Measurements from ENCODE around the gene DLG4.

DLG4 gene

GRCh38 chr17:7233701-7234082 lies 14.1 kb upstream of the DLG4 start:
- DNase-seq (ENCODE audit: low read depth in 2 of 3, low spot score in 2 of 3), result no peak

DNA sequence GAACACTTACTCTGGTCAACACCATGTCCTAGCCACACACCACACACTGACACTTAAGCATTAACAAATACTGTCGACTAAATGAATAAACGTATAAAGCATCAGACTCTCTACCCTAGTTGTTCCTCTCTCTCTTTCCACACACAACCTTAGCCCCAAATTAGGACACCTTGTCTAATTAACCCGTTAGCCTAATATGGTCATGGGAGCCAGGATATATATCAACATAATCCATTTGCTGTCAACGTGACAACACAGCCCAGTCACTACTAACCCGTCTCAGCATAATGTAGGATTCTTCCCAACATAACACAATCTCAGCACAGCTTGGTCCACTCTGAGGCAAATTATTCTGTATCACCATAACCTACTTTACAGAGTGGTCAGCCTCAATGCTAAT lies 12.5 kb upstream of the DLG4 start:
- DNase-seq (ENCODE audit: low read depth in 2 of 3, low spot score in 2 of 3), result no peak

GRCh38 chr17:7229504-7229903 lies 9.9 kb upstream of the DLG4 start:
- no peak for DNase-seq (ENCODE audit: low read depth in 2 of 3, low spot score in 2 of 3)

- no peak for DNase-seq (ENCODE audit: low read depth in 2 of 3, low spot score in 2 of 3)
Measured at GRCh38 chr17:7228920-7229319, 9.3 kb upstream of the DLG4 start.

DNA sequence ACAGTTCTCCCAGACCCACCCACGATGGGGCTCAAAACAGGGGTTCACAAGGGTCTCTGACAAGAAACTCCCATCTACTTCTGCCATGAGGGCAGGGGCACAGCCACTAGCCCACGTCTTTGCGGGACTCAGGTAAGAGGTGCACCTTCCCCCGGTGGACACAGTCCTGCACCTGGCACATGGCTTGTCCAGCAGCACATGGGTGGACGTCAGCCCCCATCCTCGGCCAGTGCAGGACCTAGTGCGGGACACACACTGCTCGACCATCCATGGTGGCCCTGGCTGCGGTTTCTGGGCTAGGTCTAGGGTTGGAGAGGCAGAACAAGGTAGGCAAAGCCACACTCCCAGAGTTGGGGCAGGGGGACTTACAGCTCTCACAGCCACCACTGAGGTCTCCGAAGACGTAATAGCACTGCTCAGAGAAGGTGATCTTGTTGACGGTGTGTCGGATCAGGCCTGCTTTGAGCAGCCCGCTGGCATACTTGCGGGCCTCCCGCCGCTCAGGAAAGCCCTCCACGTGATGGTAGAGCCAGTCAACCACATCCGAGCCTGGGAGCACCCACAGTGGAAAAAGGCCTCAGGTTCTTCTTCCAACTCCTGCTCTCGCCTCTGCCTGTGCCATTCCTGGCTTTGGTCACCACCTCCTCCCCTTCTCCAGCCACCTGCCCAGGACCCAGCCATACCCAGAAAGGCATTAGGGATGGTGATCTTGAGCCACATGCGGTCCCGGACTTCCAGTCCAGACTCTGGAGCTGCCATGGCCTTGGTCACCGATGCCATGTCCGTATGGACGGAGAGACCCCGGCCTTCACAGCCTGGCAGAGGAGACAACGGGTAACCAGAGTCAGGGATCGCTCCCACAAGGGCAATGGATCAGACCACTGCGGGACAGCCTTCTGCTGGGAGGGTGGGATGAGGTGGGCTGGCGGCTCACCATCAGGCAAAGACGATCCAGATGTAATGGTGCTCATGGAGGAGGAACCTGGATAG lies 7.4 kb upstream of the DLG4 start:
- no peak for DNase-seq (ENCODE audit: low read depth in 2 of 3, low spot score in 2 of 3)

DNA sequence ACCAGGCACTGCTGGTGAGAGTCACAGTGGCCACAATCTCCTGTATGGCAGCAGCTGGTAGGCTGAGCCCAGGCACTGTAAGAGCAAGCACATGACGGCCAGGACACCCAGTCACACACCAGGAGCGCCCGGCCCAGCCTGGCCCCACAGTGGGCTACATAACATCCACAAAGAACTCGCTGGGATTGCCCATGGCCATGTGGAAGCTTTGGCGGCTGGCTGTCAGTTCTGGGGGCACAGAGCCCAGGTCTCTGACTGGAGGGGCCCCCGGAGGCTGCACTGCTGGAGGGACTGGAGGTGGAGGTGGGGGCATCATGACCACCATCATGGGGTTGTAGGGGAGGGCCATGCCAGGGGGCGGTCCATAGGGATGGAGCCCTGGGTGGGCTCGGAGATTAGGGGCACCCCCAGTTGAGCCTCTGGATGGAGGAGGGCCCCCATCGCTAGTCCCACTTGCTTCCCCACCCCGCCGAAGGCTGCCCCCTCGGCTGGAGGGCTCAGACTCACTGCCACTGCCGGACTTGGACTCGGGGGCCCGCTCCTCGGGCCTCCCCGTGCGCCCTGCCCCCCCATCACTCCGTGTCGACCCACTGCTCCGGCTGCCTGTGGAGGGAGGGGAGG lies 6.2 kb upstream of the DLG4 start:
- no peak for DNase-seq (ENCODE audit: low read depth in 2 of 3, low spot score in 2 of 3)

- DNase-seq (ENCODE audit: low read depth in 2 of 3, low spot score in 2 of 3), result no peak
Measured at GRCh38 chr17:7224661-7225111, 5.0 kb upstream of the DLG4 start.

- no peak for DNase-seq (ENCODE audit: low read depth in 2 of 3, low spot score in 2 of 3)
Measured at GRCh38 chr17:7224110-7224509, 4.5 kb upstream of the DLG4 start.

DNA sequence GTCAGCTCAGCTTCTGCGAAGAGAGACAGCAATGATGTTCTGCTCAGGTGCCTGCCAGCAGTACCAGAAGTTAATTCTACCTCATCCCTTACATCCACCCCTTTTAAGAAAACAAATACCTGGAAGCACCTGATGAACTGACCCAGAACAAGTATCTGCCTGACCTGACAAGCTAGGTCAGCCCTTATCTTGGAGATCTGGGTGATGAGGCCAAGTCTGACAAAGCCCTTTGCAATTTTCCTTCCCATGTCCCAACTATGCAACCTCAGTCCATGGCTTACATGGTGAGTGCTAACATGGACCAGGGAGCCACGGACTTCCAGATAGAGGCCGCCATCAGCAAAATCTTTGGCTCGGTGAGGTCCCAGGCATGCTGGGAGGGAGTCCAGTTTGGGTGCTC lies 3.7 kb upstream of the DLG4 start:
- DNase-seq (ENCODE audit: low read depth in 2 of 3, low spot score in 2 of 3), result no peak

- no peak for DNase-seq (ENCODE audit: low read depth in 2 of 3, low spot score in 2 of 3)
Measured at GRCh38 chr17:7222972-7223292, 3.3 kb upstream of the DLG4 start.

- DNase-seq (ENCODE audit: low read depth in 2 of 3, low spot score in 2 of 3), result no peak
Measured at GRCh38 chr17:7222093-7222971, 2.7 kb upstream of the DLG4 start.

GRCh38 chr17:7221278-7222092 lies 1.8 kb upstream of the DLG4 start:
- DNase-seq (ENCODE audit: low read depth in 2 of 3, low spot score in 2 of 3), result no peak

DNA sequence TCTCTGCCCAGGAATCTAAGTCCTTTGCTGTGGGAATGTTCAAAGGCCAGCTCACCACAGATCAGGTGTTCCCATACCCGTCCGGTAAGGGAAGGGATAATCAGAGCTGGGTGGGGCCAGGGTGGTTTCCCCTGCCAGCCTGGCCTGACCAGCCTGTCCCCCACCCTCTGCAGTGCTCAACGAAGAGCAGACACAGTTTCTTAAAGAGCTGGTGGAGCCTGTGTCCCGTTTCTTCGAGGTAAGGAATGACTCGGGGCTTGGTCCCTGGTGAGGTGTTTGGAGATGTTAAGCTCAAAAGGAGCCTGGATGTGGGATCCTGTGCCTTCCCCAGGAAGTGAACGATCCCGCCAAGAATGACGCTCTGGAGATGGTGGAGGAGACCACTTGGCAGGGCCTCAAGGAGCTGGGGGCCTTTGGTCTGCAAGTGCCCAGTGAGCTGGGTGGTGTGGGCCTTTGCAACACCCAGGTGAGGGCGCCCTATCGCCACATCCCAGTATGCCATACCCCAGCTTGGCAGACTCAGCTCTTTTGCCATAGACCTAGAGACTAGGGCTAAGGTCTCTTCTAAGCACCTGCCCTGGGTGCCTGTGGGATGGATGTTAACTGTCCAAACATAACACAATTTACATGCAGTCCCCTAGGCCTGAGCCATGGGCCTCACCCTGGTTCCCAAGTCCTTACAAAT lies 1.1 kb upstream of the DLG4 start:
- DNase-seq (ENCODE audit: low read depth in 2 of 3, low spot score in 2 of 3), result no peak

- no peak for DNase-seq (ENCODE audit: low read depth in 2 of 3, low spot score in 2 of 3)
Measured at GRCh38 chr17:7219229-7219811, 316 bp downstream of the DLG4 start.

- no peak for DNase-seq (ENCODE audit: low read depth in 2 of 3, low spot score in 2 of 3)
Measured at GRCh38 chr17:7218758-7219157, 878 bp downstream of the DLG4 start.

DNA sequence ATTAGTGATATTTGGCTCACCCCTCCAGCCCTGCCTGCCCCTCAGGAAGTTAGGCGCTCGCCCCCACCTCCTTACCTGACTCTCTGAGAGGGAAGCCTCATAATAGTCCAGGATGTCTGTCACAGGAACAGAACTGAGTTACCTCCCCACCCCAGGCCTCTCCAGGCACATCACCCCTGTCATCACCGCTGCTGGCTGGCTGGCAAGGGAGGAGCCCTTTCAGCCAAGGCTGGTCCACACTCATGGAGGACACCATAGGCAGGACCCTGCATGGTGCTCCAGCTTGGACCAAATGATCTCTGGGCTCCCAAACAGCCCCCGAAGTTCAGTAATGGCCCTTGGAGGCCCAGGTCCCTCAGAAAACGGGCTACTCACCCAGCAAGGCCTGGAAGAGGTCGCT lies 1.5 kb downstream of the DLG4 start:
- DNase-seq (ENCODE audit: low read depth in 2 of 3, low spot score in 2 of 3), result no peak

DNA sequence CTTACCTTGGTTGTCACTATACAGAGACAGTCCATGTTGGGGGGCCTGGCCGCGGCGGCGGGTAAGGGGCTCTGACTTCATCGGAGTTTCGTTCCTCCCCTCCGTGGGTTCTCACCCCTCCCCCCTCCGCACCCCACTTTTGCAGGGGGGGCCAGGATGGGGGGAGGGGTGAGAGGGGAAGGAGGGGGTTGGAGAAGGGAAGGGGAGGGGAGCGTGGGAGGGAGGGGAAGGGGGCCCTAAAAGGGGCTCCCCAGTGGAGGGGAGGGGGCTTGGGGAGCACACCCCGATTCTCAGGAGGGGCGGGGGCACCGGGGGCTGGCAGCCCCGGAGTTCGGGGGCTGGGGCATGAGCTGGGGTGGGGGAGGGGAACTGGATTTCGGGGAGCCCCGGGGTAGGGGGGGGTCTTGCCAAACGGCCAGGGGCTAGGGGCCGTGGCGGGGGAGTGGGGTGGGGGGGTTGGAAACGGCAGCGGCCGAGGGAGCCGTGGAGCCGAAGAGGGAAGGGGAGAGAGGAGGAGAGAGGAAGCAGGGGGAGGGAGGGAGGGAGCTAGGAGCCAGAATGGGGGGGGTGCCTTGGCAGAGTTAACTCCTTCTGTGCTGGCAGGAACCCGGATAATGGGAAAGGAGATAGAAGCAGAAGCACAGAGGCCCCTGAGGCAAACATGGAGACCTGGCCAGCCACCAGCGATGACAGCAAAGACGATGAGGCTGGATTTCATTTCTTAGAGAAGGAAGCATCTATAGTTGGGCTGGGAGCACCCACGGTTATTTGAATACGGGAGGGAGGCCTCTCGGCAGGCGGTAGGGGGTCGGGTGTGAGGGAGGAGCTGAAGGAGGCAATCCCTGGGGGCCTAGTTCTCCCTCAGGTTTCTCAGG lies 2.3 kb downstream of the DLG4 start:
- no peak for DNase-seq (ENCODE audit: low read depth in 2 of 3, low spot score in 2 of 3)

DNA sequence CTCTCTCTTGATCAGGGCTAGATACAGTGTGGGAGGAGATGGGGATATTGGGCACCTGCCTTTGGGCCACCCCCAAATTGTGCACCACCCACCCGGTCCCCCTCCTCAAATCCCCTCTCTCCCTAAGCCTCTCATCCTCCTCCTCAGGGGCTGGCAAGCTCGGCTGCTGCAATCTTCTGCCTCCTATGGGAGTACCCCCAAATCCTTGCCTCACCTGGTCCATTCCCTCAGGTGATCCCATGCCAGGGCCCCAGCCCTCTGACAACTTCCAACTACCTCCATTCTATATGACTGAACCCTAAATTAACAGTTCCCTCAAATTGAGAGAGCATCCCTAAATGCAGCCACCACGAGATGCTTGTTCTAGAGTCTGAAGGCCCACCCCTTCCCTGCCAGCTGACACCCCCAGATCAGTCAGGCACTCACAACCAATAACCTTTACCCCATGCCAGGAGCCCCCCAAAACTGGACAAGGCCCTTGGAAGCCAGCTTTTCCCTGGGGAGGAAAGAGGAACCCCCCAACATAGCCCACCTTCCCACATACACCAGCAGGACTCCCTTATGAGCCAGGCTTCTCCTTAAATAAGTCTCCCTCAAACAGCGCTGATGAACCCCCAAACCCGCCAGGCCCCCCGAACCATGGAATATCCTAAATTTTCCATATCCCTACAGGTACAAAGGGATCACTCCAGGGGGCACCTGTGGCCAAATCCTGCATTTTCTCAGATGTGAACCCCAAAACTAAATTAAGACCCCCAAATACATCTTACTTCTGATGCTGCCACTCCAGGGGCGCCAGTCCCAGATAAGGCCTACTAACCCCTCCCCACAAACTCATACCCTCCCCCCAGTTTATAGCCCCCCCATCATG lies 3.2 kb downstream of the DLG4 start:
- DNase-seq (ENCODE audit: low read depth in 2 of 3, low spot score in 2 of 3), result no peak
